BE2C (cell line): ENCODE measurements around the gene CWC27. TPM values are rescaled to one million over a fixed set of nuclear protein-coding genes. Genes with fewer than 3 reads are reported as not detected.

ENCODE experiments used
- DNase-seq: peaks from one replicate; pipeline ENCODE4 v3.0.0-alpha.2; 2020
- H3K27me3 ChIP-seq: fragments of 250-450 bp; sonication (Bioruptor Pico); 2 replicates; pipeline ENCODE4 v1.5.1; 2020; ENCODE audit warnings: mild to moderate bottlenecking
- H3K36me3 ChIP-seq: fragments of 250-450 bp; sonication (Bioruptor Pico); 2 replicates; pipeline ENCODE4 v1.5.1; 2020; ENCODE audit warnings: mild to moderate bottlenecking
- H3K4me1 ChIP-seq: fragments of 250-450 bp; sonication (Bioruptor Pico); 2 replicates; pipeline ENCODE4 v1.5.1; 2020
- H3K4me3 ChIP-seq: 2 replicates; pipeline ENCODE4 v1.5.1; 2011; ENCODE audit warnings: low read depth, low read length
- H3K9me3 ChIP-seq: fragments of 250-450 bp; sonication (Bioruptor Pico); 2 replicates; pipeline ENCODE4 v1.5.1; 2020
- polyA plus RNA-seq: library from polyadenylated mRNA; unstranded; fragments of >200 nt; gene quantifications from one replicate; pipeline ENCODE4 v1.2.1, GENCODE V29; 2012; ENCODE audit warnings: low read depth, missing spikeins; ENCODE audit not compliant: insufficient read length, insufficient read depth
- TF ChIP-seq, protein P1 (sequence below): IDR thresholded peaks from 2 replicates; pipeline ENCODE4 v1.5.1; 2012; ENCODE audit warnings: mild to moderate bottlenecking, low read depth, low read length

CWC27 gene, protein sequence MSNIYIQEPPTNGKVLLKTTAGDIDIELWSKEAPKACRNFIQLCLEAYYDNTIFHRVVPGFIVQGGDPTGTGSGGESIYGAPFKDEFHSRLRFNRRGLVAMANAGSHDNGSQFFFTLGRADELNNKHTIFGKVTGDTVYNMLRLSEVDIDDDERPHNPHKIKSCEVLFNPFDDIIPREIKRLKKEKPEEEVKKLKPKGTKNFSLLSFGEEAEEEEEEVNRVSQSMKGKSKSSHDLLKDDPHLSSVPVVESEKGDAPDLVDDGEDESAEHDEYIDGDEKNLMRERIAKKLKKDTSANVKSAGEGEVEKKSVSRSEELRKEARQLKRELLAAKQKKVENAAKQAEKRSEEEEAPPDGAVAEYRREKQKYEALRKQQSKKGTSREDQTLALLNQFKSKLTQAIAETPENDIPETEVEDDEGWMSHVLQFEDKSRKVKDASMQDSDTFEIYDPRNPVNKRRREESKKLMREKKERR
- 25.5 TPM for polyA plus RNA-seq

DNA sequence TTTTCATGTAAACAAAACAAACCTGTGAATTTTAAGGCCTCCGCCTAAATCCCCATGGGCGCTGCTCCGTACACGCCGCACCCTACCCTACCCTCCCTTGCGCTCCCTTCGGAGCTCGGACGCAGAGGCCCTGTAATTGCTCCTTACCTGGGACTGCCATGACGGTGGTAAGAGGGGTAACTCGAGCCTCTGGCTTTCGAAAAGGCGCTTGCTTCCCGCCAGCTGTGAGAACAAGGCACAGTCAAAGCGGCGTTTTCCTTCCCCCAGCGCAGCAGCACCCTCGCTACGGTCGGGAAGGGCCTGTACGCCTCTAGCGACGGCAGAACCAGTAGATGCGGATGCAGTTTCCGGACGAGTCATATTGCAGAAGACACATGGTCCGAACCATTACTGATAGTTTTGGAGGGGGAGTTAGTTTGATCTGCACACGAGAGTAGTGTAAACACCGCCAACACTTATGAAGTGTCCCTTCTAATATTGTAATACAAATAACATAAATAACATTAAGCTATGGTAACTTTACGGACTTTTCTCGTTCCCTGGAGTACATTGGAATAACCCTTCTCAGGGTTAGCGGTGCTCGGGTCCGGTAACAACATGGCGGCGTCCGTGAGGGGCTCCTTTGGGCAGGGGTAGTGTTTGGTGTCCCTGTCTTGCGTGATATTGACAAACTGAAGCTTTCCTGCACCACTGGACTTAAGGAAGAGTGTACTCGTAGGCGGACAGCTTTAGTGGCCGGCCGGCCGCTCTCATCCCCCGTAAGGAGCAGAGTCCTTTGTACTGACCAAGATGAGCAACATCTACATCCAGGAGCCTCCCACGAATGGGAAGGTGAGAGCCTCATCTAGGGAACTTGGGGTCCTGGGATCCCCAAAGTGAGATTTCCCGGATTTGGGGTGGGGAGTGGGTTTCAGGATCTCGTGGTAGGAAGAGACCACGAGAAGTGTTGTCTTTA lies at the start of gene CWC27, which contains the start of gene SREK1IP1:
Gene CWC27 (plus strand): TSS at position 573 of the 955 bp plus-strand sequence. CDS start 217 bp downstream, at position 790.
Gene SREK1IP1 (minus strand): TSS at position 334 of the 955 bp plus-strand sequence. CDS start 174 bp downstream, at position 160.
- Histone ChIP-seq H3K4me3 (peak within 1 kb of the TSS; percentile 97), H3K27me3 (no peaks in the 10 kb centered on the region), H3K36me3 (peaks cover 3% of the 10 kb centered on the region; the same call in 1 of the 2 replicates), H3K9me3 (no peaks in the 10 kb centered on the region), H3K4me1 (peaks cover 3% of the 10 kb centered on the region; the same call in 1 of the 2 replicates)
- TF ChIP-seq, protein P1, sequence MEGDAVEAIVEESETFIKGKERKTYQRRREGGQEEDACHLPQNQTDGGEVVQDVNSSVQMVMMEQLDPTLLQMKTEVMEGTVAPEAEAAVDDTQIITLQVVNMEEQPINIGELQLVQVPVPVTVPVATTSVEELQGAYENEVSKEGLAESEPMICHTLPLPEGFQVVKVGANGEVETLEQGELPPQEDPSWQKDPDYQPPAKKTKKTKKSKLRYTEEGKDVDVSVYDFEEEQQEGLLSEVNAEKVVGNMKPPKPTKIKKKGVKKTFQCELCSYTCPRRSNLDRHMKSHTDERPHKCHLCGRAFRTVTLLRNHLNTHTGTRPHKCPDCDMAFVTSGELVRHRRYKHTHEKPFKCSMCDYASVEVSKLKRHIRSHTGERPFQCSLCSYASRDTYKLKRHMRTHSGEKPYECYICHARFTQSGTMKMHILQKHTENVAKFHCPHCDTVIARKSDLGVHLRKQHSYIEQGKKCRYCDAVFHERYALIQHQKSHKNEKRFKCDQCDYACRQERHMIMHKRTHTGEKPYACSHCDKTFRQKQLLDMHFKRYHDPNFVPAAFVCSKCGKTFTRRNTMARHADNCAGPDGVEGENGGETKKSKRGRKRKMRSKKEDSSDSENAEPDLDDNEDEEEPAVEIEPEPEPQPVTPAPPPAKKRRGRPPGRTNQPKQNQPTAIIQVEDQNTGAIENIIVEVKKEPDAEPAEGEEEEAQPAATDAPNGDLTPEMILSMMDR = 0 out of 2 replicates have a peak, but pooled peaks have one; percentile 24
- peak; percentile 87 for DNase-seq

DNA sequence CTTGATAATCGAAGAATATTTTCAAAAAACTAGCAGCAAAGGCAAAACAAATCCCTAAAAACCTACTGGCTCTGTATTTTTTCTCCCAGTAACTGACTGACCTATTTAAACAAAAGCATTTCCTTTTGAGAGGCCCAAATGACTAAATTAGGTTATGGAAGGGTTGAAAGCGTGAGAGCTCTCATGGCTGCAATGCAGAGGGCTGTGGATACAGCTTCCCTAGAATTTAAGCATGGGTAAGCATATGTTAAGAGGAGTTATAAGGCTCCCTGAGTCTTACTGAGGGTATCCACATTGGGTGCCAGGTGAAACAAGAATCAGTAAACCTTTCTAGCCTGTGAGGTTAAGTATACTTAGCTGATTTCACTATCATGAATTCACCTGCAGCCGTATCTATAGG lies 46.1 kb upstream of the CWC27 start:
- Histone ChIP-seq H3K9me3 (no peaks in the 10 kb centered on the region), H3K4me3 (no peak overlapping the region), H3K4me1 (no peaks in the 10 kb centered on the region), H3K36me3 (peaks cover 12% of the 10 kb centered on the region; the same call in 1 of the 2 replicates), H3K27me3 (no peaks in the 10 kb centered on the region)
- TF ChIP-seq, protein P1 = no peak
- DNase-seq = no peak

DNA sequence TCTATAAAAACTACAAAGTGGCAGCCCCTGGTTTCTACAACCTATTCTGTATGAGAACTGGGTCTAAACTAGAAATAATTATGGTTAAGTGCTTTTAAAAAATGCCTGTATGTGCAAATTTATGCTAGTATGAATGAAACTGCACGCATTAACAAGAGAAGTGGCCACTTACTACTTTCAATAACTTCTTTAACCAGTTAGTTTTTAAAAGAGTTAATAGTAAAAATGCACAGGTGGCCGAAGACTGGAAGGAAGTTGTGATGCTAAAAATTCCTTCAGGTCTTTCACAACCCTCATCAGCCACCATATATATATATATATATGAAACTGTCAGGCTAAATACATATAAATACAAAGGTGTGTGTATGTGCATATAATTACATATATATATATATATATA lies 41.6 kb upstream of the CWC27 start:
- Histone ChIP-seq H3K36me3 (peaks cover 12% of the 10 kb centered on the region), H3K4me3 (no peak overlapping the region), H3K27me3 (no peaks in the 10 kb centered on the region), H3K9me3 (no peaks in the 10 kb centered on the region), H3K4me1 (no peaks in the 10 kb centered on the region)
- TF ChIP-seq, protein P1 = no peak
- no peak for DNase-seq

DNA sequence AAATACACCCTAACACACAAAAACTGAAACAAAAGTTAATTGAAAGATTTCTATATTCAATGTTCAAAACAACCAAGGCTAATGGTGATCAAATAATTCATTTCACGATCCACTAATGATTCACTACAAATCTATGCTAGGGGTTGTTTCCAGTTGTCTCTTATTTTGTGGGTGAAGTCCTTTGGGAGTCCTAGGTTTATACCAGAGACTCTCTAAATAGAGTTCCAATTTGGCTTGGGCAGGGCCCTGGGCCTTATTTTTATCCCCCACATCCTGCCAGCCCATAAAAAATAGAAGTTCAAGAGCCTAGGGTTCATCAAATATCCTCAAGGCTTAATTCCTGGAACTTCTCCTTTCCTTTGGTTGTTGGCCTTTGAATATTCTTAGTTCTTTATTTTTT lies 26.3 kb upstream of the CWC27 start:
- no peak for DNase-seq
- Histone ChIP-seq H3K4me3 (no peak overlapping the region), H3K36me3 (peaks cover 18% of the 10 kb centered on the region), H3K4me1 (no peaks in the 10 kb centered on the region), H3K9me3 (no peaks in the 10 kb centered on the region), H3K27me3 (no peaks in the 10 kb centered on the region)
- TF ChIP-seq, protein P1 = no peak

DNA sequence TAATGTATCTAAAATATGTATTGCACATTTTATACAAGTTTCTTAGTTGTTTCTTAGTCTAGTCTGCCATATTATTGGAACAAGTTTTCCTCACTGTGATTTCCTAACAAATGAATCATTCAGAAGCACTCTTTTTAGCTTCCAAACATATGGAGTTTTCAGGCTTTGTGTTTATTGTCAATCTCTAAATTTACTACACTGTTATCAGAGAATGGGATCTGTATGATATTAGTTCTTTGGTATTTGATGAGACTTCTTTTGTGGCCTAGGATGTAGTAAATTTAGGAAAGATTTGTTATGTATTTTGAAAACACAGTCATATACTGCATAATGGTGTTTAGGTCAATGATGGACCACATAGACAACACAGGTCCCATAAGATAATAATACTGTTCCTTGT lies 25.9 kb upstream of the CWC27 start:
- H3K4me1 ChIP-seq = no peaks in the 10 kb centered on the region
- TF ChIP-seq, protein P1 = no peak
- no peaks in the 10 kb centered on the region for H3K27me3 ChIP-seq
- no peak for DNase-seq
- no peaks in the 10 kb centered on the region for H3K9me3 ChIP-seq
- peaks cover 18% of the 10 kb centered on the region for H3K36me3 ChIP-seq
- H3K4me3 ChIP-seq = no peak overlapping the region
